ENCODE results near the gene SHTN1.

- TF ChIP-seq EZH2 (IDR thresholded peaks at IDR 0.05) (no peak), POLR2AphosphoS5 (IDR thresholded peaks at IDR 0.05; ENCODE audit: borderline replicate concordance, low read depth, low read length) (no peak), FOXP2 (optimal IDR thresholded peaks at IDR 0.05; ENCODE audit: control extremely low read depth, extremely low read length, insufficient read depth) (no peak)
Measured at GRCh38 chr10:116915340-116915739, 89.6 kb downstream of the SHTN1 start.

Measured in SK-N-MC (cell line).